ENCODE results near the gene CCDC40.

DNA sequence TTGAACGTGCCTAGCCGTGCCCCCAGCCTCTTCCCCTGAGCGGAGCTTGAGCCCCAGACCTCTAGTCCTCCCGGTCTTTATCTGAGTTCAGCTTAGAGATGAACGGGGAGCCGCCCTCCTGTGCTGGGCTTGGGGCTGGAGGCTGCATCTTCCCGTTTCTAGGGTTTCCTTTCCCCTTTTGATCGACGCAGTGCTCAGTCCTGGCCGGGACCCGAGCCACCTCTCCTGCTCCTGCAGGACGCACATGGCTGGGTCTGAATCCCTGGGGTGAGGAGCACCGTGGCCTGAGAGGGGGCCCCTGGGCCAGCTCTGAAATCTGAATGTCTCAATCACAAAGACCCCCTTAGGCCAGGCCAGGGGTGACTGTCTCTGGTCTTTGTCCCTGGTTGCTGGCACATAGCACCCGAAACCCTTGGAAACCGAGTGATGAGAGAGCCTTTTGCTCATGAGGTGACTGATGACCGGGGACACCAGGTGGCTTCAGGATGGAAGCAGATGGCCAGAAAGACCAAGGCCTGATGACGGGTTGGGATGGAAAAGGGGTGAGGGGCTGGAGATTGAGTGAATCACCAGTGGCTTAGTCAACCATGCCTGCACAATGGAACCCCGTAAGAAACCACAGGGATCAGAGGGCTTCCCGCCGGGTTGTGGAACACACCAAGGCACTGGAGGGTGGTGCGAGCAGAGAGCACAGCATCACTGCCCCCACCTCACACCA lies 65.7 kb downstream of the CCDC40 start:
- TF ChIP-seq, protein P1, sequence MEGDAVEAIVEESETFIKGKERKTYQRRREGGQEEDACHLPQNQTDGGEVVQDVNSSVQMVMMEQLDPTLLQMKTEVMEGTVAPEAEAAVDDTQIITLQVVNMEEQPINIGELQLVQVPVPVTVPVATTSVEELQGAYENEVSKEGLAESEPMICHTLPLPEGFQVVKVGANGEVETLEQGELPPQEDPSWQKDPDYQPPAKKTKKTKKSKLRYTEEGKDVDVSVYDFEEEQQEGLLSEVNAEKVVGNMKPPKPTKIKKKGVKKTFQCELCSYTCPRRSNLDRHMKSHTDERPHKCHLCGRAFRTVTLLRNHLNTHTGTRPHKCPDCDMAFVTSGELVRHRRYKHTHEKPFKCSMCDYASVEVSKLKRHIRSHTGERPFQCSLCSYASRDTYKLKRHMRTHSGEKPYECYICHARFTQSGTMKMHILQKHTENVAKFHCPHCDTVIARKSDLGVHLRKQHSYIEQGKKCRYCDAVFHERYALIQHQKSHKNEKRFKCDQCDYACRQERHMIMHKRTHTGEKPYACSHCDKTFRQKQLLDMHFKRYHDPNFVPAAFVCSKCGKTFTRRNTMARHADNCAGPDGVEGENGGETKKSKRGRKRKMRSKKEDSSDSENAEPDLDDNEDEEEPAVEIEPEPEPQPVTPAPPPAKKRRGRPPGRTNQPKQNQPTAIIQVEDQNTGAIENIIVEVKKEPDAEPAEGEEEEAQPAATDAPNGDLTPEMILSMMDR (IDR thresholded peaks at IDR 0.05) = no peak
- TF ChIP-seq POLR2AphosphoS5 (IDR thresholded peaks at IDR 0.05) (no peak), EP300 (IDR thresholded peaks at IDR 0.05) (no peak)

Data from stomach (tissue), 4 donors.